A673 (cell line): ENCODE measurements around the gene CCR8.

ENCODE experiments used
- CTCF ChIP-seq: fragments of 300-800, 200-600 bp; sonication (generic); conservative IDR thresholded peaks from 2 replicates; pipeline ENCODE4 v1.5.1; 2017; ENCODE audit warnings: low read depth, mild to moderate bottlenecking, antibody characterized with exemption, low read length, moderate library complexity, mixed read lengths
- EZH2 ChIP-seq: fragments of 200-600 bp; sonication (generic); IDR thresholded peaks from 2 replicates; pipeline ENCODE4 v1.6.1; 2017; ENCODE audit warnings: borderline replicate concordance, low read depth, mild to moderate bottlenecking, mixed read lengths, antibody characterized with exemption, low read length; ENCODE audit not compliant: poor library complexity, severe bottlenecking

- TF ChIP-seq CTCF = no peak
- no peak for TF ChIP-seq EZH2
These were observed 50.3 kb downstream of the CCR8 start for GRCh38 chr3:39379778-39380155.
